Measurements from ENCODE around the gene TNS2.

DNA sequence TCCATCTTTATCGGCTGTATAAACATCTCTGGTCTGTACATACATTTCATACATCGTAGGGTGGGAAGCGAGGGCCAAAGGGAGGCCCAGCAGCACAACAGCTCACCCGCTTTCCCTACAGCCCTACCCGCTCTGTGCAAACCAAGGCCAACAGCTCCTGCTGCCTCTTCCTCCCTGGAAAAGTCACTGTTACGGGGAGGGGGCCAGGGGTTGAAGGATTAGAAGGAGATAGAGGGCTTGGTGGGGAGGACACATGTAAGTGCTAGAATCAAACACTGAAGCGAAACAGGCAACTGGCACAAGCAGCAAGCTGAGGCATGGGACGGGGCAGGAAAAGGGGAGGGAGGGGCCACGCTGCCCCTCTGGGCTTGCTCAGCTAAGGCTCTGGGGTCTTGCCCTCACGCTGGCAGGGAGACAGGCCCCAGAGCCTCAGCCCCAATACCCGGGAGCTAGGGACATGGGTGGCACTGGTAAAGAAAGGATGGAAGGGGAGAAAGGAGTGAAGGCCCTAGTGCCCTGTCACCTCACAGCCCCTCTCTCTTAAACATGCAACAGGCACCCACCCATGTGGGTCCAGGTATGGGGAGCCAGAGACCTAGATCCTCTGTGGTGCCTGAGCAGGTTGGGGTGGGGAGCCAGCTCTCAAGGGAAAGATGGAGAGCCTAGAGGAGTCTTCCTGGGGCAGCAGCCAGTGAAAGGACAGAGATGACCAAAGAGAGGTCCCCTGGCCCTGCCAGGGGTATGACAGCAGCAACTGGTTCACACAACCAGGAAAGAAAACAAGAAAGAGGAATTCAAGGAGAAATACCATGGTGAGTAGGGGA lies 15.0 kb downstream of the TNS2 start:
- TF ChIP-seq POLR2A (IDR thresholded peaks at IDR 0.05; ENCODE audit: low read length) (no peak), GATA1 (IDR thresholded peaks at IDR 0.05; ENCODE audit: low read depth, low read length) (no peak)

All from erythroblast (primary cell).